SHP77 (cell line): ENCODE measurements around the gene ZNRF1.

Experiments used
- DNase-seq, 2 experiments: peaks; one replicate each; lab custom pipeline; 2025; lab: John Stamatoyannopoulos, UW

ZNRF1 gene

DNA sequence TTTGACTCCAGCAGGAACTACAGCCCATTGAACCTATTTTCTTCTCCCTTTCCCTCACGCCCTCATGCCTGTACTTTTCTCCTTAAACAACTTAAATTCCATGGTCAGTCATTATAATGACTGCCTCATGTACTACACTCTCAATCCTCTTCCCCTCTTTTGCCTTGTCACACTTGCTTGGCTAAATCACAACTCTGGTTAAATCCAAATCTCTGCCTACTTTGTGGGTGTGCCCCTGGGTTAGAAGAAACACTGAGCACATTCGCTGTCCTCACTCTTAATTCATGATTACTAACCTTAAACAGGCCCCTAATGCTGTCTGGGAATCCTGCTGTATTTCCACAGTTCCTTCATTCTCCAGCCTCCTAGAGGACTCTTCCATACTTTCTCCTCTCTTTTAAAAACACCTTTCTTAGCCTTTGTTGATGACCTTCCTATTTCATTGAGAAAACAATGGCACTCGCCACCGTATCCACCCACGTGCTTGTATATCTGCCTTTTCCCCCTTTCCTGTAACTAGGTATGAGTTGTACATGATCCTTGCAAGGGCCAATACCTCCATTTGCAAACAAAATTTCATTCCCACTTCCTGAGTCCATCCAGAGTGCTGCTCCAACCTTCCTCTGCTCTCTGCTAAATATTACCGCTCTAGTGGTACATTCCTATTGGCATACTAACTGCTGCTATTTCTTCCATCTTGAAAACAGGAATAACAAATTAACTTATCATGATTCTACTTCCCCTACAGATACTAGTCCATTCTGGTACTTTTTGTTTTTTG, 28.9 kb downstream of the ZNRF1 start:
- DNase-seq, result no peak

DNA sequence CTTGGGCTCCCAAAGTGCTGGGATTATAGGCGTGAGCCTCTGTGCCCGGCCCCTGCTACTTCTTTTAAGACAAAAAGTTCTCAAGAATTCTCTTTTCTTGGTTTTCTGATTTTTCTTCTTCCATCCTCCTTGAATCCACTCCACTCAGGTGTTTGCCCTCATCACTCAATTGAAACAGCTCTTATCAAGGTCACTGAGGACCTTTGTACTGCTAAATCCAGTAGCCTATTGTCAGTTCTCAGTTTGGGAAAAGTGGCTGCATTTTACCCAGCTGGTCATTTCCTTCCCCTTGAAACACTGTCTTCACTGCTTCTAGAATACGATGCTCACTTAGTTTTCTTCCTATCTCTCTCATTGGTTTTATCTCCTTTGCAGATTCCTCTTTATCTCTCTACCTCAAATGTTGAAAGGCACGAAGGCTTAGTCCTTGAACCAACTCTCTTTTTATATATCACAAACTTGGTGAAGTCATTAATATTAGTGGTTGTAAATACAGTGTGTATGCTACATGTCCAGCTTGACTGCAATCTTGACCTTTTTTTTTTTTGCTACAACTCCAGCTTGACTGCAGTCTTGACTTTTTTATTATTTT, 29.8 kb downstream of the ZNRF1 start:
- DNase-seq, result no peak

DNA sequence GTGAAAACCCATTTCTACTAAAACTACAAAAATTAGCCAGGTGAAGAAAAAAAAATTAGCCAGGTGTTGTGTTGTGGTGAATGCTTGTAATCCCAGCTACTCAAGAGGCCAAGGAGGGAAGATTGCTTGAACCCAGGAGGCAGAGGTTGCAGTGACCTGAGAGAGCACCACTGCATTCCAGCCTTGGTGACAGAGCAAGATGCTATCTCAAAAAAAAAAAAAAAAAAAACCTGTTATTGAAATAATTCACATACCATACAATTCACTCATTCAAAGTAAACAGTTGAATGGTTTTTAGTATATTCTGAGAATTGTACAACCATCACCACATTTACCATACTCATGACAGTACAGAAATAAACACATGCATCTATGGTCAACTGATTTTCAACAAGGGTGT, 31.0 kb downstream of the ZNRF1 start:
- DNase-seq, result no peak

DNA sequence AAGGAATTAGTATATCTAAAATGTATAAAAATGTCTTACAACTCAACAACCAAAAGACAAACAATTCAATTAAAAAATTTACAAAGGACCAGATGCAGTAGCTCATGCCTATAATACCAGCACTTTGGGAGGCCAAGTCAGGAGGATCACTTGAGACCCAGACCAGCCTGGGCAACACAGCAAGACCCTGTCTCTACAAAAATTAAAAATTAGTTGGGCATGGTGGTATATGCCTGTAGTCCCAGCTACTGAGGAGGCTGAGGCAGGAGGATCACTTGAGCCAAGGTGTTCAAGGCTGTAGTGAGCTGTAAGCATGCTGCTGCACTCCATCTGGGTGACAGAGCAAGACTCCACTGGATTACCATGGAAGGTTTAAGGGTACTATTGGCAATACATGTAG, 33.8 kb downstream of the ZNRF1 start:
- no peak for DNase-seq

DNA sequence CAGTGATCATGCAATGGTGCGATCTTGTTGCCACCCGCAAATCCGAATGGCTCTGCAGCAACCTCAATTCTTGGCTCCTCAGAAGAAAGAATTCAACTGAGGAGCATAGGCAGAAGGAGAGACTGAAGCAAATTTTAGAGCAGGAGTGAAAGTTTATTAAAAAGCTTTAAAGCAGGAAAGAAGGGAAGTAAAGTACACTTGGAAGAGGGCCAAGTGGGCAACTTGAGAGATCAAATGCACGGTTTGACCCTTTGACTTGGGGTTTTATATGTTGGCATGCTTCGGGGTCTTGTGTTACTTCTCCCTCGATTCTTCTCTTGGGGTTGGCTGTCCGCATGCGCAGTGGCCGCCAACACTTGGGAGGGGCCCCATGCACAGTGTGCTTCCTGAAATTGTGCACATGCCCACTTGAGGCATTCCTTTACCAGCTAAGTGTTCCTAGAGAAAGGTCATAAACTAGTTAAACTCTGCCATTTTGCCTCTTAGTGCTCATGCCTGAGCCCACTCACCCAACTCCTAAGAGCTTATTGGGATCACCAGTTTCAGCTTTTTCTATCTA, 36.7 kb downstream of the ZNRF1 start:
- no peak for DNase-seq

DNA sequence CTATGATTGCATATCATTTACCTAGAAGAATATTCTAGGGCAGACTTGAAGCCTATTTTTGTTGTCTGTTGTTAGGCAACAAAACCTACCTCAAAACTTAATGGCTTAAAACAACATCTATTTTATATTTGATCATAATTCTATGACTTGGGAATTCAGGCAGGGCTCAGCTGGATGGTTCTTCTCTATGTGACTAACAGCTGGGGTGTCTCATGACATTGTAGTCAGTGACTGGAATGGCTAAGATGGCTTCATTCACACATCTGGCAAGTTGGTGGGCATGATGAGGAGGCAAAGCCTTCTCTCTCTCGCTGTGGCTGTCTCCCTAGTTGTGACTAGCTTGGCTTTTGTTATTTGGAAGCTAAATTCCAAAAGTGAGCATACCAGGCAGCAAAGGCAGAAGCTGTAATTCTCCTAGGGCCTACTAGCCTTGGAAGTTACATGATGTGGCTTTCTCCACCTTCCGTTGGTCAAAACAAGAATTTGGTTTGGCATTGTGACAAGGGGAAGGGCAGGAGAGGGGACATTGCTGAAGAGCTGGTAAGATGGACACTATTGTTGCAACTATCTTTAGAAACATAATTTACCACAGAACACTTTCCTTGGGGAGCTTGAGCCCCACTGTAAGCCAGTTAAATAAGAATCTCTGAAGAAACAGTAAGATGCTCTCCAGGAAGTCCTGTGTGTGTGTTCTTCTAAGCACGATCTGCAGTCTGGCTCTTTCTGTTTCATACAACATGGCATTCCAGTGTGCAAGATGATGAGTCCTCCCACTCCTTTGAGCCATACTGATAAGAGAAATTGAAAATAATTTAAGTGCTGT, 39.4 kb downstream of the ZNRF1 start:
- DNase-seq, result no peak

DNA sequence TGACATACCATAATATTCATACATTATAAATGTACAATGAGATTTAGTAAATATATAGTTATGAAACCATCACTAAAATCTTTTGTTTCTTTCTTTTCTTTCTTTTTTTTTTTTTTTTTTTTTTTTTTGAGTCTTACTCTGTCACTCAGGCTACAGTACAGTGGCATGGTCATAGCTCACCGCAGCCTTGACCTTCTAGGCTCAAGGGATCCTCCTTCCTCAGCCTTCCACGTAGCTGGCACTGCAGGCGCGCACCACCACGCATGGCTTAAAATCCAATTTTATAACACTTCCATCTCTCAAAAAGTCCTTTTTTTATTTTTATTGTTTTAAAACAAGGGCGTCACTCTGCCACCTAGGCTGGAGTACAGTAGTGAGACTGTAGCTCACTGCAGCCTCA, 41.1 kb downstream of the ZNRF1 start:
- DNase-seq, result no peak

DNA sequence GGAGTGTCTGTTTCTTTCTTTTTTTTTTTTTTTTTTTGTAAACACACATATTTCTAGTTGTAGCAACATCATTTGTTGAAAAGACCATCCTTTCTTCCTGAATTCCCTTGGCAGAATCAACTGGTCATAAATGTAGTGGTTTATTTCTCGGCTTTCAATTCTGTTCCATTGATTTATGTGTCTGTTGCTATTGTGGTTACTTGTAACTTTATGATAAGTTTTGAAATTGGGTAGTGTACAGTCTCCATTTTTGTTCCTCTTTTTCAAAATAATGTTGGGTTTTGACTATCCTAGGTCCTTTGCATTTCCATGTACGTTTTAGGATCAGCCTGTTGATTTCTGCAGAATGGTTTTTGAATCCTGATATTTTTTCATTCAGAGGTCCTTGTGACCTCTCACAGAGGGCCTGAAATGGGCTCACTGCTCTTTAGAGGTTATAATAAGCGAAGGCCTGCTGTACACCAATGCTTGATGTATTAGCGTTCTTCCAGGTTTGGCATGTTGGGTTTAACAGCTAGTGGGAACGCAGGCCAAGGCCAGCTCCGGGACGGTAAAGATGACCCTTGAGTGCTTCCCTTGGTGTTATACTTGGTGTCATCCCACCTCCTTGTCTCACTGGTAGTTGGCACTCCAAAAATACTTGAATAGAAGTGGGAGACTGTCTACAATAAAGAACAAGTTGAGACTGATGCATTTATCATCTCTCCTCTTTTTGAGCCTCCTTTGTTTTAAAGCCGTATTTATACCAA, 43.8 kb downstream of the ZNRF1 start:
- DNase-seq, result no peak

DNA sequence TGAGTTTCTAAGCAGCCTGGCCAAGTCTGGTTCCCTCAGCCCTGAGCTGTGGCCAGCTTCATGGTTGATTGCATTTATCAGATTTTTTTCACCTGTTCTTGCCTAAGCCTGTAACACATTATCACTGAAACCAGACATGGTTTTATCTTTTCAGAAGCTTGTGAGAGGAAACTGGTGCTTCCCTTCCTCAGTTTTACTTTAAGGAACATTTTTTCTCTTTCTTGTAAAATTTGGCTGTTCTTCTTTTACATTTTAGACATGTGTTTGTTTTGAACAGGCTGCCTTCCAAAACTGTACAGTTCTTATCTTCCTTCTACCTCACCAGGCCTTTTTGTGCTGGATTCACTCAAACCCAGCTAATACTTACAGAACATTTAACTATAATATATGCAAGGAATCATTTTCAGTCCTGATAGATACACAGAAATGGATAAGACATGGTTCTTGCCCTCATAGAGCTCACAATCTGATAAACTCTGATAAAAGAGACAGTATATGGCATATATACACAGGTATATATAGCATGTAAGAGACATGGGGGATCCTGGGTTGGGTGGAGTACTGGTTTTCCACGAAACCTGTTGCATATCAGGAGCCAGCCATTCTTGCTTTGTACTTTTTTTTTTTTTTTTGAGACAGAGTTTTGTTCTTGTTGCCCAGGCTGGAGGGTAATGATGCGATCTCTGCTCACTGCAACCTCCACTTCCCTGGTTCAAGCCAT, 44.5 kb downstream of the ZNRF1 start:
- no peak for DNase-seq

DNA sequence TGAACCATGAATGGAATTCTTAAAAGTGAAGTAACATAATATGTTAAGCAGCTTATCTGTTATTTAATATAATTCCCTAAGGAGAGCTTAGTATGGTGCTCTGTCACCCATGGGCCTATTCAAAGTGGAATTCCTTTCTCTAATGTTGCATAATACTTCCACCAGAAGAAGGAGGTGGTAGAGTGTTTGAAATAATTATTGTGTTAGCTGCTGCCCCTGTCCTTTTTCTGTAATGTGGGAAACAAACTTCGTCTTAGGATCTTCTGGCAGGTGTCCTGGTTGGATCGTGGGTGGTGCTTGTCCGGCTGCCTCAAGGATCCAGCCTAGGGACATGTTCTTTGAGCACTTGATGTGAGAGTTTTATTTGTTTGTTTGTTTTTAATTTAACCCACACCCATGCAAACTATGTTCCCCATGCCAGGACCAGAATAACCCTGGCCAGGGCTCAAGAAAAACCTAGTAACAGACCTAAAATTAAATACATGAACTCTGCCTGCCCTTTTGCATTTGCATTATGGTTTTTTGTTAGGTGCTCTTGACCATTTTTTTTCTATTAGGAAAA, 46.1 kb downstream of the ZNRF1 start:
- no peak for DNase-seq

DNA sequence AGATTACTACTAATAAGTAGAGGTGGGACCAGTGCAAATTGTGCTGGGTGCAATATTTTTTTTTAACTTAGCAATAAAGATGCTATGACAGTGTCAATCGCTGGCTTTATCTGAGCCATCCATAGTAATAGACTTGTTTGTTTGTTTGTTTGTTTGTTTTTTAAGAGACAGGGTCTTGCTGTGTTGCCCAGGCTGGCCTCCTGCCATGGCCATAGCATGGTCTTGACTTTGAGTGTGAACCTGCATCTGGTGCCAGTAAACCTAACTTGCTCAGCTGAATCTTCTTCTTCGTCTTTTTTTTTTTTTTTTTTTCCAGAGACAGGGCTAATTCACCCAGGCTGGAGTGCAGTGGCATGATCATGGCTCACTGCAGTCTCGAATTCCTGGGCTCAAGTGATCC, 46.6 kb downstream of the ZNRF1 start:
- DNase-seq, result no peak

DNA sequence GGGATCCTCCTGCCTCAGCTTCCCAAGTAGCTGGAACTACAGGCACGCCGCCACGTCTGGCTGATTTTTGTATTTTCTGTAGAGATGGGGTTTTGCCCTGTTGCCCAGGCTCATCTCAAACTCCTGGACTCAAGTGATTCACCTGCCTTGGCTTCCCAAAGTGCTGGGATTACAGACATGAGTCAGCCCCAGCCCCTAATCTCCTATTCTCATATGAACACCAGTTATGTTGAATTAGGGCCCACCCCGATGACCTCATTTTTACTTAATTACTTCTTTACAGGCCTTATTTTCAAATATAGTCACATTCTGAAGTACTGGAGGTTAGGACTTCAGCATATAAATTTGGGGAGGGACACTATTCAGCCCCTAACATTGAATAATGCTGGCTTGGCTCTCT, 49.2 kb downstream of the ZNRF1 start:
- no peak for DNase-seq

DNA sequence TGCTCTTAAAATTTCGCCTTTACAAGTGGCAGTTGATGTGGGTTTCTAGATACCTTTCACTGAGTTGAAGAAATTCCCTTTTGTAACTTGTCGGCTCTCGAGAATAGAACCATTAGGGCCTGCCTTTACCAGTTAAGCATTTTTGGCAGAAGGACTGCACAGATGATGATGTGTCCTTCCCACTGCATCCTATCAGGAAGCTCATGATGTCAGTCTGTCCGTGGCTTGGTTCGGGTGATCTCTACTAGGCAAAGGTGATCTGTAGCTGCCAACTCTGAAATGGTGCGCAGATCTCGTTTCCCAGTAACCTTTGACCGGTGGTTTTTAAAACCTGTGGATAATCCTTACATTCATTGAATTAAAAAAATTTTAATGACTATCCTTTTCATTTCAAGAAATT, 49.7 kb downstream of the ZNRF1 start:
- DNase-seq, result no peak

DNA sequence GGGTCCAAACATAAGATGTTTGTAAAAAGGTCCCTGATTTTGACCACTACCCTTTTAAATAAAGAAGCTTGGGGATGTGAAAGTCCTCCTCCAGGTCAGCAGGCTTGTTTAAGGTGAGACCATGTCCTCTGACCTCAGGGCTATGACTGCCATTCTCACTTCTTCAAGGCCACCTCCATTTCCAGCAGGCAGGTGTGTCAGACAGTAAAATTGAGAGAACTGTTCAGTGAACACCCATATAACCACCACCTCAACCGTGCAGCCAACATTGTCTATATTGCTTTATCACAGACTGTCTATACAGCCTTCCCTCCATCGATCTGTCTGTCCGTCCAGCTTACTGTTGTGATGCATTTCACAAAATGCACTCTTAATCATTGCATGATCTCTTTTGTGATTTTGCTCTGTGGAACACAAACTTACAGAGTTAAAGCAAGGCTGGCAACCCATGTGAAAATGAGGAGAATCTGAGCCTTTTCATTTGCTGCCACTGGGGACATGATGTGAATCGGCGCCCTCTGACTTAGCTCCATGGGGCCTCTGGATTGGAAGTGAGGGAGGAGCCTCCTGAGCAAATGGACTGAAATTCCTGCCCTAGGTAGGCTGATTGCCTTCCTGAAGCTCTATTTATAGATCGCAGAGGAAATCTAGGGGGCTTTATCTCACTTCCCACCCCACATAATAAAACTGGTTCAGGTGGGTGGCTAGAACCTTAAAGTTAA, 53.8 kb downstream of the ZNRF1 start:
- no peak for DNase-seq

DNA sequence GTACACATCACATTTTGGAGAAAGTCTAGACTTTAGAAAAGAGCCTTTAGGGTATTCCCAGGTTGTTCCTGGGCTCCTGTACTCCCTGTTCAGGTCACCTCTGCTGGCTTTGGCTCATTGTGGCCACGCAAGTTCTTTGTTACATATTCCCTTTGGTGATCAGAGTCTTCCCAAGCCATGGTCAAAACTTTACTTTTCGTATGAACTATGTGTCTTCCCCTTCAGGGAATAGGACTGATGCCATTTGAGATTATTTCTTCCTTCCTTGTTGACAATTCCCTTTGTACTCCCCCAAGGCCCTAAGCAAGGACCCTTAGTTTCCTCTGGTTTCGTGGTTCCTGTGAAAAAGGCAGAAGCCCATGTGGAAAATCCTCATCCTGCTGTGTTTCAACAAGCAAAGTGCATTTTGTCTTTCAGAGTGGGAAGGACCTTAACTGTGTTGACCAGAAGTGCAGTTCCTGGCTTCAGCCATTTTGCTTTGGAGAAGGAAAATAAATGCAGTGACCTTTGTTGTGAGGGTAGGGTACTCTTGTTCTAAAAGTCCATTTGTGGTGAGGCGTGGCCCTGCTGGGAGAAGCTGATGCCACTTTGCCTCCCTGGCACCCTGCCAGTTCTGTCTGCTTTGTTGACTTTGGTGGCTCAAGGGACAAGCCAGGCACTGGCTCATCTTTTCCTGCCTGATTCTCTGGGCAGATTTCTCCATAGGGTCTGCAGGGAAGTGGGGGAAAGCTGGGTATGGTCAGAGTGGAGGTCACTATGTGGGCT, 55.1 kb downstream of the ZNRF1 start:
- peak; percentile 90 for DNase-seq

DNA sequence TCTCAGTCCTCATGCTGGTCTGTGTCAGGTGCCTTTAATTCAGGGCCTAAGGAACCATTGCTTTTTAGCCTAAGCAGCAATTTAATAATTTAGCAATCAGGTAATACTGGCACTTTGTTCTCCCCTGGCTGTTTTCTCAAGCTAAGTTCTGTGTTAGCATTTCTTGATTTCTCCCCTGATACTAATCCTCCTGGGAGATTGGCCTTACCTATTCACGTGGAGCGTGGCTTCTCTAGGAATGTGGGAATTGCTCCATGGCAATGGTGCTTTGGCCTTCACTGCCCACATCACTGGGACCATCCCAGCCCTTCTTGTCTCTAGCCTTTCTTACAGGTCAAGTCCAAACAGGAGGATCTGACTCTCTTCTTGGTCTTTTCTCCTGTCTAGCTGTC, 55.7 kb downstream of the ZNRF1 start:
- no peak for DNase-seq

DNA sequence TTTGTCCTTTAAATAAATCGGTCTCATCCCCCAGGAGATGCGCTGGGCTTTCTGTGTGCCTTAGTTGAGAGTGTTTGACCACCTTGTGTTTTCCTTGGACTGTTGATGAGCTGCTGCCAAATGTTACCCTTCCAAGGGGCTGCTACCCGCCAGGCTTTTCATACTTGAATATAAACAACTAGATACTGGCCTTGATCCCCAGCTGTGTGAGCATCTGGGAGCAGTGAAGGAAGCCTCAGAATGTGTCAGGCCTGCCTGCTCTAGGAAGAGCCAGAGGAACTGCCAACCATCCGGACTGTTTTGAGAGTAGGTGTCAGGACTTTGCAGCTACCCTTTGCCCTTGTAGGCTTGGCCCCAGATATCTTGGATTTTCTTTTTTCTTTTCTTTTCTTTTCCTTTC, 60.0 kb downstream of the ZNRF1 start:
- DNase-seq, result no peak

DNA sequence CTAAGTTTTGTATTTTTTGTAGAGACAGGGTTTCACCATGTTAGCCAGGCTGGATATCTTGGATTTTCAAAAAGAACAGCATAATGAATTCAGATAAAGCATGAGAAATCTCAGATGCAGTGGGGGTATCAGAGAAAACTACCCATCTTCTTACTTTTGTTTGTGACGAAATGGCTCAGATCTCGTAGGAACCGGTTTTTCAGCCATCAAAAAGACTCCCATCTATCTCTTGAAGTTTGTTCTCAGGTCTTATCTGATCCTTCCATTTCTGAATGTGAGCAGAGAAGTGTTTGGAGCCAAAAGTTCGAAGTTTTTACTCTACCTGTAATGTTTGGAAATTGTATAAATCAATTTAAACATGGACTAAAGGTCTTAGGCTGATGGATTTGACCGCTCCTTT, 60.6 kb downstream of the ZNRF1 start:
- DNase-seq, result no peak

DNA sequence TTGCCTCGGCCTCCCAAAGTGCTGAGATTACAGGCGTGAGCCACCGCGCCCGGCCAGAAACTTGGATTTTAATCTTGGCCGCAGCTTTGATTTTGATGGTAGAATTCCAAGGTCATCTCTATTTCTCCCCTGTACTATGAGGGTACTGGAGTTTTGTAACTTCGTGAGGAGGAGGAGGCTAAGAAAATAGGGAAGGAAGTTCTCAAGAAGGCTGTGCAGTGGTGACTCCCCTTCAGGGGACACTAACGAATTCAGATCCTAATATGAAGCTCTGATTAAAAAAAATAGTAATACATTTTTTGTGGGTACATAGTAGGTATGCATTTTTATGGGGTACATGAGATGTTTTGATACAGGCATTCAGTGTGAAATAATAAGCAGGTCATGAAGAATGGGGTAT, 61.9 kb downstream of the ZNRF1 start:
- no peak for DNase-seq

DNA sequence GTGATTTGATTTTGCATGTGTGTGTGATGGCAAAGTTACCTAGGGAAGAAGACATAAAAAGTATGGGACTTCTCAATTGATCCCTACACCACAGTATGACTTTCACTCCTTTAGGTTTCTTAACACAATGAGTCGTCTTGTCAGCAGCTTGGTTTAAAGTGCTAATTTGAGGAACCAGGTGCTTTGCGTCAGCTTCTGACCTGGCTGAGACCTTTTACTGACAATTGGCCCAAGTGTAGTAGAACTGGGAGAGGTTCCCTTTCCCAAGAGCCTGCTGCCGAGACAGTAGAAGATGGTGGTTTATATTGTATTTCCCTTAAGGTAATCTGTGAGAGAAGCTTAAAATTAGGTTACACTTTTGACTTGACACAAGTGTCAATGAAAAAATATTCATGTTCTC, 62.8 kb downstream of the ZNRF1 start:
- DNase-seq, result no peak
